Immature natural killer cell (primary cell): ENCODE results near the gene POU5F1. TPM values are rescaled to one million over a fixed set of nuclear protein-coding genes. Genes with fewer than 3 reads are reported as not detected.
A peak's percentile ranks its signal among the peaks of the same experiment; 100 is the strongest.
"Not testable (repeated sequence)": the region's sequence is repeated elsewhere in the genome, so short reads cannot be mapped to it uniquely, and the experiment has no call there.

ENCODE experiments used
- DNase-seq, 3 donors: peaks; one replicate each; pipeline ENCODE4 v3.0.0; 2022; ENCODE audit warnings: mixed read lengths in 1 of 3
- H3K27ac Mint-ChIP-seq, 6 donors: one replicate each; pipeline ENCODE4 v1.8.0; 2020; ENCODE audit warnings: mixed read lengths in 6 of 6, mild to moderate bottlenecking in 5 of 6, inconsistent platforms in 4 of 6, moderate library complexity in 3 of 6
- H3K27me3 Mint-ChIP-seq, 3 donors: one replicate each; pipeline ENCODE4 v1.8.0; 2020 to 2021; ENCODE audit warnings: low read depth in 3 of 3, mild to moderate bottlenecking in 3 of 3, mixed read lengths in 3 of 3, moderate library complexity in 3 of 3, inconsistent platforms in 1 of 3
- H3K36me3 Mint-ChIP-seq, 3 donors: one replicate each; pipeline ENCODE4 v1.8.0; 2020; ENCODE audit warnings: mixed read lengths in 3 of 3, inconsistent platforms in 2 of 3, mild to moderate bottlenecking in 2 of 3
- H3K4me1 Mint-ChIP-seq, 2 donors: one replicate each; pipeline ENCODE4 v1.8.0; 2020; ENCODE audit warnings: inconsistent platforms in 2 of 2, mild to moderate bottlenecking in 2 of 2, mixed read lengths in 2 of 2, moderate library complexity in 1 of 2
- H3K4me3 Mint-ChIP-seq, 5 donors: one replicate each; pipeline ENCODE4 v1.8.0; 2020; ENCODE audit warnings: mild to moderate bottlenecking in 5 of 5, mixed read lengths in 5 of 5, inconsistent platforms in 3 of 5, moderate library complexity in 3 of 5
- H3K9me3 Mint-ChIP-seq, 6 donors: one replicate each; pipeline ENCODE4 v1.8.0; 2020; ENCODE audit warnings: mild to moderate bottlenecking in 6 of 6, mixed read lengths in 6 of 6, inconsistent platforms in 4 of 6, moderate library complexity in 3 of 6
- polyA plus RNA-seq, 3 donors: library from polyadenylated mRNA; unstranded; fragments of 300-500 nt; fragmentation: Illumina TruSeq; gene quantifications; one replicate each; pipeline ENCODE4 v1.2.3, GENCODE V29; 2021

The POU5F1 gene
- under 1 TPM in 1 of 3 donors, not detected in 2; 0.15 TPM for polyA plus RNA-seq

DNA sequence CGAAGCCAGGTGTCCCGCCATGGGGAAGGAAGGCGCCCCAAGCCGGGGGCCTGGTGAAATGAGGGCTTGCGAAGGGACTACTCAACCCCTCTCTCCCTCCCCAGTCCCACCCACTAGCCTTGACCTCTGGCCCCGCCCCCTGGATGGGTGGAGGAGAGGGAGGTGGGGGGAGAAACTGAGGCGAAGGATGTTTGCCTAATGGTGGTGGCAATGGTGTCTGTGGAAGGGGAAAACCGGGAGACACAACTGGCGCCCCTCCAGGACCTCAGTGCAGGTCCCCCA is at the start of gene POU5F1:
Gene POU5F1 (minus strand): TSS at position 83 of the 282 bp plus-strand sequence. CDS start 62 bp downstream, at position 21.
- DNase-seq: no peak
- Mint-ChIP-seq H3K4me1 (peaks cover 0 to 1% of the 10 kb centered on the region in 2 donors), H3K9me3 (no peaks in the 10 kb centered on the region), H3K27ac (peak within 1 kb of the TSS in 1 of 6 donors; percentile 58), H3K36me3 (no peaks in the 10 kb centered on the region), H3K27me3 (peaks cover 0 to 1% (median 0%) of the 10 kb centered on the region in 3 donors), H3K4me3 (no peak within 1 kb of the TSS)

- Mint-ChIP-seq H3K36me3 (peaks cover 0 to 16% (median 7%) of the 10 kb centered on the region in 3 donors), H3K27me3 (peaks cover 0 to 10% (median 3%) of the 10 kb centered on the region in 3 donors), H3K9me3 (peaks cover 0 to 8% (median 6%) of the 10 kb centered on the region in 6 donors), H3K27ac (no peak overlapping the region), H3K4me3 (no peak overlapping the region), H3K4me1 (no peaks in the 10 kb centered on the region)
- no peak for DNase-seq
Measured at GRCh38 chr6:31216208-31216898, 45.9 kb upstream of the POU5F1 start.

DNA sequence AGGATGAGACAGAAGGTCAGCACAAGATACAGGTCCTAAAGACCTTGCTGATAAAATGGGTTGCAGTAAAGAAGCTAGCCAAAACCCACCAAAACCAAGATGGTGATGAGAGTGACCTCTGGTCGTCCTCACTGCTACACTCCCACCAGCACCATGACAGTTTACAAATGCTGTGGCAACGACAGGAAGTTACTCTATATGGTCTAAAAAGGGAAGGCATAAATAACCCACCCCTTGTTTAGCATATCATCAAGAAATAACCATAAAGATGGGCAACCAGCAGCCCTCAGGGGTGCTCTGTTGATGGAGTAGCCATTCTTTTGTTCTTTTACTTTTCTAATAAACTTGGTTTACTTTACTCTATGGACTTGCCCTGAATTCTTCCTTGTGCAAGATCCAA is 44.7 kb upstream of the POU5F1 start:
- not testable (repeated sequence) for H3K27ac Mint-ChIP-seq, H3K4me1 Mint-ChIP-seq, H3K9me3 Mint-ChIP-seq, H3K27me3 Mint-ChIP-seq, DNase-seq, H3K4me3 Mint-ChIP-seq
- H3K36me3 Mint-ChIP-seq: peaks cover 0 to 16% (median 7%) of the 10 kb centered on the region in 3 donors

- Mint-ChIP-seq H3K4me3 (no peak overlapping the region), H3K27me3 (peaks cover under 1 to 6% (median 3%) of the 10 kb centered on the region in 3 donors), H3K36me3 (peaks cover 0 to 16% (median 7%) of the 10 kb centered on the region in 3 donors), H3K9me3 (peaks cover 0 to 8% (median 6%) of the 10 kb centered on the region in 6 donors), H3K4me1 (no peaks in the 10 kb centered on the region), H3K27ac (no peak overlapping the region)
- DNase-seq: no peak
Measured at GRCh38 chr6:31214516-31214915, 44.0 kb upstream of the POU5F1 start.

DNA sequence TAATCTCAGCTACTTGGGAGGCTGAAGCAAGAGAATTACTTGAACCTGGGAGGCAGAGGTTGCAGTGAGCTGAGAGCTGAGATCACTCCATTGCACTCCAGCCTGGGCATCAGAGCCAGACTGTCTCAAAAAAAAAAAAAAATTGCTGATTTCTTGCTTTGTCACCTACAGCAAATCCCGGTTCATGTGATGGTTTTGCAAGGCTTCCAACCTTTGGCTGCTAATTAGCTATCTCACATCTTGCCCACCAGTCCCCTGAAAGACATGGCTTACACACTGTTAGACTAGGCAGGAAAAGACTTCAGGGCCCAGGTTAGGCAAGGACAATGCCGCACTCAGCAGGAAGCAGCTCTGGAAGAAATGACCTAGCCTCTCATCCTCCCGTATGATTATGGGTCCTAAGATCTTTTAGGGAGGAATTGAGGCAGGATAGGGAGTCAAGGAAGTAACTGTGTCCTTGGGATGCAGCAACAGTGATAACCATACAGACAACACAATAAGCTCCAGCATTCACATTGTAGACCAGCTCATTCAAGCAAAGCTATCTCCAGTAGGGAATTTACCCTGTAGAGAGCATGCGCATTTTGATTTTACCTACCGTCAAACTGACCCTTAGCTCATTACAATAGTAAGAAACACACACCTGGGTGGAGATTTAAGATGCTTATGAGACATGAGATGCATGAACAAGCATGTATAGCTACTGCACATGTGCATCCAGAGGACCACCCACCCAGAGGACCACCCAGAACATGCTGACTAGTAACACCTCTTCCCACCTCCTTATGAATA is 40.5 kb upstream of the POU5F1 start:
- peaks cover 0 to 10% (median 3%) of the 10 kb centered on the region in 3 donors for H3K36me3 Mint-ChIP-seq
- peaks cover 0 to 1% (median 0%) of the 10 kb centered on the region in 6 donors for H3K9me3 Mint-ChIP-seq
- peaks cover under 1 to 2% of the 10 kb centered on the region in 2 donors for H3K4me1 Mint-ChIP-seq
- H3K27ac Mint-ChIP-seq: no peak overlapping the region
- no peak for DNase-seq
- H3K27me3 Mint-ChIP-seq: peaks cover 2 to 6% (median 2%) of the 10 kb centered on the region in 3 donors
- H3K4me3 Mint-ChIP-seq: no peak overlapping the region

DNA sequence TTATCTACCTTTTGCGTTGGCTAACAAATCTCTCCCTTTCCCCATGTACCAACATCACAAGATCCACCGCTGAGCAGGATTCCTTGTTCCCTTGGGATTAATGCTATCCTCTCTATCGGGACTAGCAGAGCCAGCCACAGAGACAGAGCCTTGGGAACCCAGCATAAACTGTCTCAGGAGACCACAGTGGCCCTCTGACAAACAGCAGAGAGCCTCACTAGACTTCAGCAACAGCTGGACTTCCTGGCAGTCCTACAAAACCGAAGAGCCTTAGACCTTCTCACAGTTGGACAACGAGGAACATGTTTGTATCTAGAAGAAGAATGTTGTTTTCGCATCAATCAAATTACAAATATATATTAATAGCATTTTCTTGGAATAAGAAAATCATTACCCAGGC is 39.6 kb upstream of the POU5F1 start:
- Mint-ChIP-seq H3K36me3 (peaks cover 0 to 8% (median 3%) of the 10 kb centered on the region in 3 donors), H3K4me1 (peaks cover 3 to 7% of the 10 kb centered on the region in 2 donors), H3K9me3 (no peaks in the 10 kb centered on the region), H3K27ac (no peak overlapping the region), H3K4me3 (no peak overlapping the region), H3K27me3 (peaks cover 2 to 6% (median 4%) of the 10 kb centered on the region in 3 donors)
- DNase-seq: no peak

- DNase-seq: no peak
- Mint-ChIP-seq H3K27ac (no peak overlapping the region), H3K4me1 (peaks cover 9 to 15% of the 10 kb centered on the region in 2 donors), H3K36me3 (peaks cover 0 to 4% (median 3%) of the 10 kb centered on the region in 3 donors), H3K27me3 (peaks cover 2 to 6% (median 4%) of the 10 kb centered on the region in 3 donors), H3K4me3 (no peak overlapping the region), H3K9me3 (no peaks in the 10 kb centered on the region)
Measured at GRCh38 chr6:31209137-31209536, 38.7 kb upstream of the POU5F1 start.

- DNase-seq: no peak
- no peak overlapping the region for H3K4me3 Mint-ChIP-seq
- peaks cover 16 to 21% of the 10 kb centered on the region in 2 donors for H3K4me1 Mint-ChIP-seq
- H3K36me3 Mint-ChIP-seq: peaks cover 0 to 4% (median 3%) of the 10 kb centered on the region in 3 donors
- H3K27me3 Mint-ChIP-seq: peaks cover 3 to 6% (median 4%) of the 10 kb centered on the region in 3 donors
- H3K9me3 Mint-ChIP-seq: no peaks in the 10 kb centered on the region
- H3K27ac Mint-ChIP-seq: no peak overlapping the region
Measured at GRCh38 chr6:31208506-31208905, 38.0 kb upstream of the POU5F1 start.

DNA sequence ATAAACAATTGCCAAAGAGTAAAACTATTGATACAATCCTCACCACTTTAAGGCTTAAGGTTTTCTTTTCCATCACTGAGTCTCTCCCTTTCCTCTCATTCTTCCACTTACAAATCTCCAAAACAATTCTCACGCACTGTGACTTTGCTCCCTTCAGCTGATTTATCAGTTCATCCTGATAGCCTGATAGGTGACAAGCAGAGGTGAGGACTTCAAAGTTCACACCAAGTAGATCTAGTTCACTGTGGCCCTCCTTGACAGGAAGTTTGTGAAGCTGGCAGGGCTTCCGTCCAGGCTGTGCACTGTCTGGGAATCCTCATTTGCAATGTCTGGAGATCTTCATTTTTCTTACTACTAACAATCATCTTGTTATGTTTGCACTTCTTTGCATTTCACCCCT is 35.2 kb upstream of the POU5F1 start:
- peaks cover 0 to 4% (median 3%) of the 10 kb centered on the region in 3 donors for H3K36me3 Mint-ChIP-seq
- peaks cover 0 to 4% (median 4%) of the 10 kb centered on the region in 3 donors for H3K27me3 Mint-ChIP-seq
- DNase-seq: no peak
- H3K27ac Mint-ChIP-seq: peak overlapping the region in 5 of 6 donors; percentile 1 to 85 (median 77)
- peaks cover 37 to 45% of the 10 kb centered on the region in 2 donors for H3K4me1 Mint-ChIP-seq
- H3K4me3 Mint-ChIP-seq: peak overlapping the region; percentile 38 to 69 (median 49)
- no peaks in the 10 kb centered on the region for H3K9me3 Mint-ChIP-seq

DNA sequence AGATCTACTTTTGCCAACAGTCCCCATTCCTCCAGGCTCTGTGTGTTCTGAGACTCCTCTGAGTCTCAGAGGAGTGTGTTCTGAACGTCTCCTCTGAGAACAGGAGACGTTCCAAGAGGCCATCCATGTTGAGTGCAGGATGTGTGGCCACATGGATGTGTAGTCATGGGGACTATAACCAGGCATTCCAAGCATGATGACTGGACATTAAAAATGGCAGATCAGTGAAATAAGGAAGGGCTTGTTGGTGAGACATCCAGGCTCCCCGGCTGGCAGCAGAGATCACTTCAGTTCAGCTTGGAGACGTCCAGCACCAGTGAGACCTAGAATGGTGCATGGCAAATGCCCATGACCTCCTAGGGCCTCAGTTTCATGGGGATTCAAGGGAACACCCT is 34.3 kb upstream of the POU5F1 start:
- peaks cover 39 to 53% of the 10 kb centered on the region in 2 donors for H3K4me1 Mint-ChIP-seq
- DNase-seq: no peak
- no peaks in the 10 kb centered on the region for H3K9me3 Mint-ChIP-seq
- H3K36me3 Mint-ChIP-seq: peaks cover 0 to 4% (median 3%) of the 10 kb centered on the region in 3 donors
- peak overlapping the region; percentile 89 to 95 (median 94) for H3K4me3 Mint-ChIP-seq
- peak overlapping the region; percentile 95 to 100 (median 98) for H3K27ac Mint-ChIP-seq
- peaks cover 0 to 4% (median 4%) of the 10 kb centered on the region in 3 donors for H3K27me3 Mint-ChIP-seq

DNA sequence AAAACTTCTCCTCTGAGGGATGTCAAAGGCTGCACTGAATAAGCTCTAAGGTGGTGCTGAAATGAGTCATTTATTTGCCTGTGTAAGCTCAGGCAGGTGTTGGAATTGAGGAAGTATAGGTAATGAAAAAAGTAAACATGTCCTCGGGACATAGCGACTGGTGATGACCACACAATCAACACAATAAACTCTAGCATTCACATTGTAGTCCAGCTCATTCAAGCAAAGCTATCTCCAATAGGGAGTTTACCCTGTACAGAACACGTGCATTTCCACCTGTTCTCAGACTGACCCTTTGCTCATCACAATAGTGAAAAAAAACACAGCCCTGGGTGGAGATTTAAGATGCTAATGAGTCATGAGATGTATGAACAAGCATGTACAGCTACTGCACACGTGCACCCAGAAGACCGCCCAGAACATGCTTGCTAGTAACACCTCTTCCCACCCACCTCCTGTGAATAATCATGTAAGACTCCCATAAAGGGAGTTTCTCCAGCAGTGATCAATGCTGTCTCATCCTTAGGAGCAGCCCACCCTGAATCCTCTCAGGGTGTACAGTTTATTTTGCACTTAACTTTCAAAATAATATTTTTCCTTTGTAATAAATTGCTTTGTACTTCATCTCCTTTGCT is 33.0 kb upstream of the POU5F1 start:
- peak; percentile 55 to 70 (median 70) for DNase-seq
- Mint-ChIP-seq H3K27ac (peak overlapping the region; percentile 95 to 100 (median 98)), H3K4me1 (peaks cover 50 to 63% of the 10 kb centered on the region in 2 donors), H3K27me3 (peaks cover 0 to 4% (median 2%) of the 10 kb centered on the region in 3 donors), H3K4me3 (peak overlapping the region; percentile 89 to 95 (median 94)), H3K36me3 (peaks cover 0 to 4% (median 3%) of the 10 kb centered on the region in 3 donors), H3K9me3 (no peaks in the 10 kb centered on the region)

- Mint-ChIP-seq H3K27ac (peak overlapping the region; percentile 71 to 100 (median 98)), H3K4me1 (peaks cover 55 to 69% of the 10 kb centered on the region in 2 donors), H3K36me3 (peaks cover 0 to 3% (median 0%) of the 10 kb centered on the region in 3 donors), H3K4me3 (peak overlapping the region in 4 of 5 donors; percentile 12 to 46 (median 26)), H3K9me3 (no peaks in the 10 kb centered on the region), H3K27me3 (peaks cover 5 to 10% (median 7%) of the 10 kb centered on the region in 3 donors)
- no peak for DNase-seq
Measured at GRCh38 chr6:31202259-31203166, 32.0 kb upstream of the POU5F1 start.

DNA sequence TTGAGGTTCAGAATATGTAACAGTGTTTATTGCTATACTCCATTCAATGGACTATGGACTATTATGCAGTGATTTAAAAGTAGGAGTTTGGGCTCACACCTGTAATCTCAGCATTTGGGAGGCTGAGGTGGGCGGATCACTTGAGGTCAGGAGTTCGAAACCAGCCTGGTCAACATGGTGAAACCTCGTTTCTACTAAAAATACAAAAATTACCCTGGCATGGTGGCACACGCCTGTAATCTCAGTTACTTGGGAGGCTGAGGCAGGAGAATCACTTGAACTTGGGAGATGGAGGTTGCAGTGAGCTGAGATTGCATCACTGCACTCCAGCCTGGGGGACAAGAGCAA is 28.6 kb upstream of the POU5F1 start:
- Mint-ChIP-seq H3K27ac (peak overlapping the region; percentile 78 to 97 (median 89)), H3K4me3 (peak overlapping the region; percentile 14 to 96 (median 92)), H3K27me3 (peaks cover 12 to 17% (median 13%) of the 10 kb centered on the region in 3 donors), H3K4me1 (peaks cover 60 to 77% of the 10 kb centered on the region in 2 donors)
- H3K36me3 Mint-ChIP-seq, H3K9me3 Mint-ChIP-seq, DNase-seq: not testable (repeated sequence)
